Ecto neural progenitor cell (in vitro differentiated cells): ENCODE data around the gene GRIA4.

Experiments
- DNase-seq: peaks from one replicate; pipeline ENCODE4 v3.0.0-alpha.2; 2018; ENCODE audit warnings: low spot score

Gene GRIA4

DNA sequence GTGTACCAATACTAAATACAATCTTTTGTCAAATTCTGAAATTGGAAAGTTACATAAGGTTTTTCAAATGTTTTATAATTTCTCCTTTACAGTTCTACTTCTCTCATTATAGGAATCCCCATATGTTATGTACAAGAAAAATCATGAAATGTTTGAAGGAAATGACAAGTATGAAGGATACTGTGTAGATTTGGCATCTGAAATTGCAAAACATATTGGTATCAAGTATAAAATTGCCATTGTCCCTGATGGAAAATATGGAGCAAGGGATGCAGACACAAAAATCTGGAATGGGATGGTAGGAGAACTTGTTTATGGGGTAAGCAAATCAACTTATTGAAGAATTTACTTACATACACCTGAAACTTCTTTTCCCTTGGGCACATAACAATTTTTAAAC, 308.7 kb downstream of the GRIA4 start:
- DNase-seq: no peak

DNA sequence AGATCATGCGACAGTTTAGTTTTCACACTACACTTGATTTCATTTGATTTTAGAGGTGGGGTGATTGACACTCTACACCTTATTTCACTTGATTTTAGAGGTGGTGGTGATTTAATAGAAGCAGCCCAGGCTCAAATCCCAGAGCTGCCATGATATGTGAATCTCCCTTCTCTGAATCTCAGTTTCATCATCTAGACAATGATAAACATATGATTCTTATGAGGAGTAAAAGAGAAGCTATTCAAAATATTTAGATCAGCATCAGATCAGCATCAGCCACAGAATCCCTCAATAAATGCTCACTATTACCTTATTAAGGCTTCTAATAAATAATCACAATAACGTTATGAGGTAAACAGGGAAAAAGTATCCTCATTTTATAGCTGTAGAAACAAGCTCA, 313.4 kb downstream of the GRIA4 start:
- DNase-seq: no peak

DNA sequence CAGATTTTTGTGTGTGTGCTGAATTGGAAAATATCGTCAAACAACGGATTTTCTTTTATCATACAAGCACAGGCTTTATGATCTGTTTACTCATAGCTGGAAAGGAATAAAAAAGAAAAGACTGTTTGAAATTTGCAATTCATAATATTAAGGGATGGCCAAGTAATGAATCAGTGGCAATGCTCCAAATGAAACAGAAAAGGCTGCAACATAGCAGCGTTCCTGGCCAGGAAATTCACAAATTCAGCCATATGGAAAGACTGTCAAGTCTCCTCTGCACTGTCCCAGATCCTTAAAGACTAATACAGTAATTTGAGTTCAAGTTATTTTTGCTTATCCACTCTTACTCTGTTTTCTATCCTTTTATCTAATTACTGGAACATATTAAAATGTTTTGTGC, 313.9 kb downstream of the GRIA4 start:
- no peak for DNase-seq

DNA sequence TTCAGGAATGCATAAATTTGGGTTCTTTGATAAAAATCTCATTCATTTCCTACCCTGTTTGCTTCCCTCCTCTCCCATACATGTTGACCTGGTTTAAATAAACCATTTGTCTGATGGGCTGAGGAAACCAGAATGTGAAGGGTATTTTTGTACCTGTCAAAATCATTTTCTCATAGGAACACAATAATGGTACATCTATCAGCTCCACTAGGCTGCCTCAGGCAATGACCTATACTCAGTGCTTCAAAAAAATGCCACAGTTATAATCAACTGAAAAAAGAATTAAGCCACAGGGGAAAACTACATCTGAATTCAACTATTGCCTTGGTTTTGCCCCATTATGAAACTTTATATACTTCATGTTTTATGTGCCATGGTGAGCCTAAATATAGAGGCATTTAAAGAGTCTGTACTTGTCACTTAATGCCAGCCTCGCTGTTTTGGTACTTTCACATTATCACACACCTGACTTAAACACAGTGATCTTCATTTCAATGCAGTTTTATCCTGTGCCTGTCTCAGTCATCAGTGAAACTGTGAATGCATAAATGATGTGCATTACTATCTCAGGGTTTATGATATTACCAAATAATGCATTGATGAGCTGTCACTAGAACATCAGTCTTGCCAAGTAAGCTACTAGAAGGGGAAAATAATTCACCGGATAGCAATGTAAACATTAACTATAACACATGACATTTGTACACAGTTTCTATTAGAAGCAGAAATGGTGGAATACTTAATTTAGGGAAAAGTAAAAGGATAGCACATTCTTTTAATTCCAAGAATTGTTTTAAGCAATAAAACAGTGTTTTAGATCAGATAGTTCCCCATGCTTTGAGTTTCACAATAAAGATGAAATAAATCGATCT, 319.4 kb downstream of the GRIA4 start:
- no peak for DNase-seq

DNA sequence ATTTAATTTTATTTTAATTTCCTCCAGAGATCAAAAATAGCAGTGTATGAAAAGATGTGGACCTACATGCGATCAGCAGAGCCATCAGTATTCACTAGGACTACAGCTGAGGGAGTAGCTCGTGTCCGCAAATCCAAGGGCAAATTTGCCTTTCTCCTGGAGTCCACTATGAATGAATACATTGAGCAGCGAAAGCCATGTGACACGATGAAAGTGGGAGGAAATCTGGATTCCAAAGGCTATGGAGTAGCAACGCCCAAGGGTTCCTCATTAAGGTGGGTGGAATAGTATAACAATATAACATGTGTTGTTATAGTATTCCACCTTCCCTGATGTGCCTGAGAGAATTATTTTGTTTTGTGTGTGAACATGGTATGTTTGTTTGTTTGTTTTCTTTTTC, 323.8 kb downstream of the GRIA4 start:
- no peak for DNase-seq

DNA sequence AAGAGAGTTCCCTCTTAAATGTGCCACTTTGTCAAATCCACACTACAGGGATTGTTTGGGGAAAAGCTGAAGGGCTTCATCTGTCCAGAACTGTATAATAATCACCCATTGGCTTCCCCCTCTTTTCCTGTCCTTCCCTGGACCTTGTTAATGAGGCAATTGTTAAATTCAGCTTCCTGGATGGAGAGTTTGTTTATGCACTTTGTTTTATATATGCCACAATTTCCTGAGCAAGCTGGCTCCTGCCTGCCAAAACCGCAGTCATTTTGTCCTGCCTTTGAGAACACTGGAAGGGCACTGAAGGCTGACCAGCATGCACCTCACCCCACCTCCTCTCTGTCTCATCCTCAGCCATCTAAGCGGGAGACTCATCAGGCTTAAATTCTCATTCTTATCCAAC, 325.9 kb downstream of the GRIA4 start:
- DNase-seq: no peak

DNA sequence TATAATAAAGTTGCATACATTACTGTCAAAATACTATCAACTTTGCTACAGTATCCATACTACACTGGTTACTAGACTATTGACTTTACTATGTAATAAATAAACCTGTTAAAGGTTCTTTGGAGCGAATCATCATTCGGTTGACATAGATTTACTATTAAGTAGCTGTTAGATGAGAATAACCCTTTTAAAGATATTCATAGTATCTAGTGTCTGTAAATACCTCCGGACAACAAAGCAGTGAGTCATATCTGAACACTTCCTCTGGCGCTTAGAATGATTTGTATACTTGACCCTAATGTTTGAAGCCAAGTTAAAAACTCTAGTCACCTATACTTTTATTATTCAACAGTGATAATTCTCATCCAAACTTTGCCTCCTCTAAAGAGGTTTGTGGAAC, 327.5 kb downstream of the GRIA4 start:
- DNase-seq: no peak

- no peak for DNase-seq
Observed at GRCh38 chr11:105937738-105938137, 327.9 kb downstream of the GRIA4 start.

- no peak for DNase-seq
Observed at GRCh38 chr11:105942921-105943320, 333.0 kb downstream of the GRIA4 start.

DNA sequence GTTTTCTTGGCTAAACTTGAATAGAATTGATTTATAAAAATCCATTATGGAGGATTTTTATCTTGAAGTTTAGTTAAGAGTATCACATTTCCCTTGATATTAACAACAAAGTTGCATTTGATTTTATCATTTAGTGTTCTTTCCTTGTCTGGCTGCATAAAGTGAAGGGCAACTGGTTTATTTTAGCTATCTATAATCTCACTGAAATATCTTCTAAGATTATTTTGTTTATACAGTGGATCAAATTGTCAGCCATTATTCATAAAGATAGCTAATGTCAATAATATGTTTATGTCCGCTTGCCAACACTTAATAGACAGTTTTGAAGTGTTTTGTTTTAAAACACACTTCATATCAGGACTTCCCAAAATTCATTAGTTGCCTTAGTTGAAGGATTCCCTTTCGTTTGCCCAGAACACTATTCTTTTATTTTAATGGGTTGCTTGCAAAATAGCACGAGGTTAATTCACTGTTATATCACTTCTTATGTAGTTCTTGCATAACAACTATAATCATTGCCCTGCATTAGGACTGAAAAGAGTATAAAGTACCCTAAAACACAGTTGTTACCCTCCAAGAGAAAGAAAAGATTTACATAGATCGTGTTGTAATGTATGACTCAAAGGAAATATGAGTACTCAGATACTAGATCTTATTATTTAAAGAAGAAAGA, 339.2 kb downstream of the GRIA4 start:
- DNase-seq: no peak

GRCh38 chr11:105953886-105954285, 344.0 kb downstream of the GRIA4 start:
- DNase-seq: no peak

DNA sequence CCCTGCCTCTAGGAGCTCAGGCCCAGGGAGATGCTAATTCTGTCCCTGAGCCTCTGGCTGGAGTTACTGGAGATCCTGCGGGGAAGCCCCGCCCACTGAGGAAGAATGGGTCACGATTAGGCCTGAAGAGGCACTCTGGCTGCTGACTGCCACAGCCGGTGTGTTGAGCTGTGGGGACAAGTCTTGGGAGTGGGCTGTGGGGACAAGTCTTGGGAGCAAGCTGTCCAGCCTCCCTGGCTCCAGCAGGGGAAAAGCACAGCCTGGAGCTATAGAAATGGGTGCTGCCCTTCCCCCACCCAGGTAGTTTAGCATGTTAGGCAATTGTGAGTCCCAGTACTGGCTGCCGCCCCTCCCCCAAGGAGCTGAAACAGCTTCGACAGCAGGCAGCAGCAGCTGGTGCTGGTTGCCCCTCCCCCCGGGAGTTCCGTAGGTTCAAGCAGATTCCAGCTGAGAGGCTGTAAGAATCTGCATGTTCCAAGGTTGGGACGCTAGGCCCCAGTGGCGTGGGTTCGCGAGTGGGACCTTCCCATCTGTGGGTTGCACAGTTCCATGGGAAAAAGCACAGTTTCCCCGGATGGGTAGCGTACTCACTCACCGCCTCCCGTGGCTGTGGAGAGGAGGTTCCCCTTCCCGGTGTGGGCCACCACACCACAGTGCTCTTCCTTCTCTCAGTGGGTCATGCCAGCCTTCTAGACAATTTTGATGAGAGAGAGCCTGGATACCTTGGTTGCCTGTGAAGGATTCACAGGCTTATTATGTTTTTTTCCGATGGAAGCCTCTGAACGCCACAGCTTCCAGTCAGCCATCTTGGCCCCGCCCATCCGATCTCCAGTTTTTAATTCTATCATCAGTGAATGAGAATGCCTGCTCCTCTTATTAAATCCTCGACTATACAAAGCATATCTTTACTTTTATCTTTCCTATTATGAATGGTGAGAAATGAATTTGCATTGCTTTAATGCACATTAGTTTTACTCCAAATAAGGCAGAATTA, 350.7 kb downstream of the GRIA4 start:
- peak; percentile 56 for DNase-seq

GRCh38 chr11:105968021-105968697, 358.3 kb downstream of the GRIA4 start:
- DNase-seq: no peak

DNA sequence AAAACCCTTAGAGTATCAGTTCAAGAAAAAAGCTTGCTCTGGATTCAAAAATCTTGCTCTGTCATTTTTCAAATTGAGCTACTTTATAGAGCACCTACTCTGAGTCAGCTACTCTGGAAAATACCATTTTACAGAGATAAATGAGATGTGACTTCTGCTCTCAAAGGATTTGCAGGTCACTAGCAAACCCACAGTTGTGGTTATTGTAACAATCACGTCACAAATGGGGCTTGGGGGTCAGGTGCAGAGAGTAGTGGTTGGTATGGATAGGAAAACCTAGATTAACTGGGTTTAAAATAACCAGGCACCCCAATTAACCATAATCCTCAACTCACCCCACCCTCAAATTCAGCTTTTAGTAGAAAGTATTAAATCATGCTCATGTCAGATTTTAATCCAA, 359.9 kb downstream of the GRIA4 start:
- no peak for DNase-seq

DNA sequence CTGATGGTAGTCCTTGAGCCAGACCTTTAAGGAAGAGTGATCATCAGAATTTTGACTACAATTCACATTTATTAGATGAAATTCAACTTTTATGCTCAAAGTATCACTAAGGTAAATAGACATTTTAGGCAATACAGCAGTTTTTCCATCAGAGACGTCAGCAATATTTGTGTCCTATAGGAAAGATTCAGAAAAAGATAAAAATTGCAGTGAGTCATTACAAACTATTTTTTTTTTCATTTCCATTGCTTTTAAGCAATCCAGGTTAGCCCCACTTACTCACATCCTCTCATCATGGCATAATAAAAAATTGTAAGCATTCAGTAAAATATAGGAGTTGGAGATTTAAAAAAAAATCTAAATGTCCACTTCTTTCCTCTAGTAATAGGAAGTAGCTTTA, 365.3 kb downstream of the GRIA4 start:
- DNase-seq: no peak

DNA sequence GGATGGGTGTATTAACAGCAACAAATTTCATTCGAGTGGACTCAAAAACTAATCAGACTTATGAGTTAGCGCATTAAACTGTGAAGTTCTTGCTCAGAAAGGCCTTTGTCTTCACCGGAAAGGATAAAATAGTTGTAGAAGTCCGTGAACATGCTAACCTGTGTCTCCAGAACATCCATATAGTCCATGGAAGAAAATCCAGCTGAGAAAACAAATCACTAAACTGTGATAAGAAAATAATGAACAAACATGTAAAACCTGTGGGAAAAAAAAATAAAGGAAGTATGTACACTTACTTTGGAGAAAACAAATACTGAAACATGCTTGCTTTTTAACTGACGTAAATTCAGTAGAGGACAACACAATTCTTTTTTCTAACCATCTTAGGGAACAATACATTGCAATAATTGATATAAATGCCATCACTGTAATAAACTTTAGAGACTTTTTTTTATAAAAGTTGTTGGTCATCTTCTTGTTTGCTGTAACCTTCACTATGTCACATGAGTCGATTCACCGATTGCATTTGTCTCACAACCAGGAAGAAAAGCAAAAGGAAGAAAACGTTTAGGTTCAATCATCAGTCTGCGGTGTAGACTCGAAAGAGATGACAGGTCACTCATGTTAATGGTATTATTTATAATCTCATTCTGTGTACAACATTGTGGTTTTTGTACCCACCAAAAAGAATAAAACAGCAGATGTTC, 370.3 kb downstream of the GRIA4 start:
- no peak for DNase-seq

- no peak for DNase-seq
Observed at GRCh38 chr11:105986554-105986953, 376.7 kb downstream of the GRIA4 start.

GRCh38 chr11:105988197-105988596, 378.3 kb downstream of the GRIA4 start:
- no peak for DNase-seq

DNA sequence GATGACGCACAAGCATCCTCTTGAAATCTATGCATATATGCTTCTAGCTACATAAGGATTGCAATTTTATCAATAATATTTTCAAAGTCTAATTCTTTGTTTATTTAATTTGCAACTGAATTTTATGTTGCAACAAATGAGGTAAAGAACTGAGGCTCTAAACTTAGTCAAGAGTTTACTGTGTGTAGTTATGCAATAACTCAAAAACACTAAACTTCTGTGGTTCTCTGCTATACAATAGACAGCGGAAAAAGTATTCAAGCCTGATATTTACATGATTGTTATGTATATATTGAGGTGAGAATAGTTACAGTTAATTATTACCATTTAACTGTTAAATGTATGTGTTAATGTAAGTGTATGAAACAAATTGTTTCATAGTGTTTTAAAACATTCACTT, 379.3 kb downstream of the GRIA4 start:
- DNase-seq: no peak

DNA sequence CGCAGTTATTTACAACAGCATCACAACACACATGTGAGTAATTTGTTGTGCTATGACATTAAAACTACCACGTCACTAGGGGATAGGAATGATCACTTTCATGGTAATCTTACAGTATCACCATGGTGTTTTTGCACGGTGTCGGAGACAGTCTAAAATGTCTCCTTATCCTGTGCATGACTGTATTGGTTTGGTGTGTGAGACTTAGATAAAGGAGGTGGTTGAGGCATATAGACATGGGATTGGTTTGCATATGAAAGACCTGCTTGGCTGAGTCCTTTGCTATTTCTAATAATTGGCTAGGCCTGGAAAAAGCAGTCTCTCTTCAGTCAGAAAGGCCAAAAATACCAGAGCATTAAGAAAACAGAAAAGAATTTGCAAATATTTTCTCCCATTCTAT, 382.0 kb downstream of the GRIA4 start:
- DNase-seq: no peak

DNA sequence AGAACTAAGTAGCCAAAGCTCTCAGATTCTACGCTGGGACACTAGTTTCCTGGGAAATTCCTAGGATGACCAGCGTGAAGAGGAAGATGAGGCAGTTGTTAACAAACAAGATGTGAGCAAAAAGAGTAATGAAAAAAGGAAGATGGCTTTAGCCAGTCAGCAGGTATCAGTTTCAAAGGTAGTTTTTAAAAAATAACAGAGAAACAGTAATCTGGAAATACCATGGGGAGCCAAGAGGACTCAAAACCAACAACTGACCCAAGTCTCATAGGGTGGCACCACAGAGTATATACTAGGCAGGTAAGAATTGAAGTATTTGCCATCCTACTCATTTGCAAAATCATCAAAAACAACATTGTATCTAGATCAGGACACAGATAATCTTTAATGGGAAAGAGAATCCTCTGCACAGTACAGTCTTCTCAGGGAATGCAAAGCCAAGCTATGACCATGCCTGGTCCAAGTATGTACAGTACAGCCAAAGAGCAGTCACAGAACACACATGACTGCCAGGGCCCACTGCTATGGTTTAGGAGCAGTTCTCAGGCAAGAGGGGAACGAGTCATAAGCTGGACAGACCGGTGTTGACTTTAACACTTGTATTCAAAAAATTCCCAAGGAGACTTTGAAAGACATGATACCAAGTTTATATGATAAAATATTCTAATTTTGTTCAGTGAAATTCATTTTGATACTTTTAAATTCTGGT, 391.6 kb downstream of the GRIA4 start:
- DNase-seq: no peak
